ENCODE data around the gene ASIC5. TPM values are rescaled to one million over a fixed set of nuclear protein-coding genes. Genes with fewer than 3 reads are reported as not detected.

The ASIC5 gene
- total RNA-seq, 1 experiment from 2014 or later, result not detected

- POLR2A ChIA-PET (ENCODE audit: low non-redundant PET), result no interaction called here
- H3K4me1 ChIP-seq (ENCODE audit: insufficient read depth, low read length, poor library complexity, severe bottlenecking), result peaks cover 2% of the 10 kb centered on the region
- H3K27ac ChIP-seq (ENCODE audit: low read depth, low read length, poor library complexity, severe bottlenecking), result no peak overlapping the region
- CTCF ChIA-PET, result no interaction called here
- H3K9me3 ChIP-seq (ENCODE audit: low read depth, low read length, poor library complexity, severe bottlenecking), result no peaks in the 10 kb centered on the region
- H3K36me3 ChIP-seq (ENCODE audit: insufficient read depth, low read length, poor library complexity, severe bottlenecking), result no peaks in the 10 kb centered on the region
- BruUV-seq (replicated peaks), result no TSS peak
- no peaks in the 10 kb centered on the region for H3K27me3 ChIP-seq (replicated peaks; ENCODE audit: insufficient read depth, low read depth, low read length, poor library complexity)
- intact Hi-C loops (cut with micrococcal nuclease; ENCODE audit: unreplicated experiment), result no loop called here
- no peak for DNase-seq (ENCODE audit: low spot score)
- no peak overlapping the region for H3K4me3 ChIP-seq (ENCODE audit: low read depth, low read length, poor library complexity, severe bottlenecking)
- TF ChIP-seq, protein P1, sequence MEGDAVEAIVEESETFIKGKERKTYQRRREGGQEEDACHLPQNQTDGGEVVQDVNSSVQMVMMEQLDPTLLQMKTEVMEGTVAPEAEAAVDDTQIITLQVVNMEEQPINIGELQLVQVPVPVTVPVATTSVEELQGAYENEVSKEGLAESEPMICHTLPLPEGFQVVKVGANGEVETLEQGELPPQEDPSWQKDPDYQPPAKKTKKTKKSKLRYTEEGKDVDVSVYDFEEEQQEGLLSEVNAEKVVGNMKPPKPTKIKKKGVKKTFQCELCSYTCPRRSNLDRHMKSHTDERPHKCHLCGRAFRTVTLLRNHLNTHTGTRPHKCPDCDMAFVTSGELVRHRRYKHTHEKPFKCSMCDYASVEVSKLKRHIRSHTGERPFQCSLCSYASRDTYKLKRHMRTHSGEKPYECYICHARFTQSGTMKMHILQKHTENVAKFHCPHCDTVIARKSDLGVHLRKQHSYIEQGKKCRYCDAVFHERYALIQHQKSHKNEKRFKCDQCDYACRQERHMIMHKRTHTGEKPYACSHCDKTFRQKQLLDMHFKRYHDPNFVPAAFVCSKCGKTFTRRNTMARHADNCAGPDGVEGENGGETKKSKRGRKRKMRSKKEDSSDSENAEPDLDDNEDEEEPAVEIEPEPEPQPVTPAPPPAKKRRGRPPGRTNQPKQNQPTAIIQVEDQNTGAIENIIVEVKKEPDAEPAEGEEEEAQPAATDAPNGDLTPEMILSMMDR (conservative IDR thresholded peaks at IDR 0.05; ENCODE audit: low read depth, low read length), result no peak
- no peak for TF ChIP-seq EZH2 (IDR thresholded peaks at IDR 0.05; ENCODE audit: borderline replicate concordance, low read depth, low read length, poor library complexity, severe bottlenecking)
These were observed 17.8 kb upstream of the ASIC5 start for GRCh38 chr4:155883895-155884294.

GRCh38 chr4:155881555-155881954 lies 15.5 kb upstream of the ASIC5 start:
- ChIA-PET POLR2A (ENCODE audit: low non-redundant PET) (no interaction called here), CTCF (no interaction called here)
- Histone ChIP-seq H3K27me3 (replicated peaks; ENCODE audit: insufficient read depth, low read depth, low read length, poor library complexity) (no peaks in the 10 kb centered on the region), H3K27ac (ENCODE audit: low read depth, low read length, poor library complexity, severe bottlenecking) (no peak overlapping the region), H3K9me3 (ENCODE audit: low read depth, low read length, poor library complexity, severe bottlenecking) (no peaks in the 10 kb centered on the region), H3K4me1 (ENCODE audit: insufficient read depth, low read length, poor library complexity, severe bottlenecking) (no peaks in the 10 kb centered on the region), H3K36me3 (ENCODE audit: insufficient read depth, low read length, poor library complexity, severe bottlenecking) (no peaks in the 10 kb centered on the region), H3K4me3 (ENCODE audit: low read depth, low read length, poor library complexity, severe bottlenecking) (no peak overlapping the region)
- intact Hi-C loops (cut with micrococcal nuclease; ENCODE audit: unreplicated experiment), result no loop called here
- TF ChIP-seq EZH2 (IDR thresholded peaks at IDR 0.05; ENCODE audit: borderline replicate concordance, low read depth, low read length, poor library complexity, severe bottlenecking), result no peak
- TF ChIP-seq, protein P1 (conservative IDR thresholded peaks at IDR 0.05; ENCODE audit: low read depth, low read length), result no peak
- no TSS peak for BruUV-seq (replicated peaks)
- no peak for DNase-seq (ENCODE audit: low spot score)

- intact Hi-C loops (cut with micrococcal nuclease; ENCODE audit: unreplicated experiment), result no loop called here
- Histone ChIP-seq H3K4me3 (ENCODE audit: low read depth, low read length, poor library complexity, severe bottlenecking) (no peak overlapping the region), H3K27ac (ENCODE audit: low read depth, low read length, poor library complexity, severe bottlenecking) (no peak overlapping the region), H3K9me3 (ENCODE audit: low read depth, low read length, poor library complexity, severe bottlenecking) (peaks cover 10% of the 10 kb centered on the region), H3K36me3 (ENCODE audit: insufficient read depth, low read length, poor library complexity, severe bottlenecking) (no peaks in the 10 kb centered on the region), H3K27me3 (replicated peaks; ENCODE audit: insufficient read depth, low read depth, low read length, poor library complexity) (no peaks in the 10 kb centered on the region), H3K4me1 (ENCODE audit: insufficient read depth, low read length, poor library complexity, severe bottlenecking) (no peaks in the 10 kb centered on the region)
- POLR2A ChIA-PET (ENCODE audit: low non-redundant PET), result no interaction called here
- no peak for TF ChIP-seq EZH2 (IDR thresholded peaks at IDR 0.05; ENCODE audit: borderline replicate concordance, low read depth, low read length, poor library complexity, severe bottlenecking)
- TF ChIP-seq, protein P1 (conservative IDR thresholded peaks at IDR 0.05; ENCODE audit: low read depth, low read length), result no peak
- no TSS peak for BruUV-seq (replicated peaks)
- no peak for DNase-seq (ENCODE audit: low spot score)
- CTCF ChIA-PET, result no interaction called here
These were observed 13.7 kb upstream of the ASIC5 start for GRCh38 chr4:155879767-155880166.

Data from A673 (cell line).